ENCODE data around the gene PPDPF.

DNA sequence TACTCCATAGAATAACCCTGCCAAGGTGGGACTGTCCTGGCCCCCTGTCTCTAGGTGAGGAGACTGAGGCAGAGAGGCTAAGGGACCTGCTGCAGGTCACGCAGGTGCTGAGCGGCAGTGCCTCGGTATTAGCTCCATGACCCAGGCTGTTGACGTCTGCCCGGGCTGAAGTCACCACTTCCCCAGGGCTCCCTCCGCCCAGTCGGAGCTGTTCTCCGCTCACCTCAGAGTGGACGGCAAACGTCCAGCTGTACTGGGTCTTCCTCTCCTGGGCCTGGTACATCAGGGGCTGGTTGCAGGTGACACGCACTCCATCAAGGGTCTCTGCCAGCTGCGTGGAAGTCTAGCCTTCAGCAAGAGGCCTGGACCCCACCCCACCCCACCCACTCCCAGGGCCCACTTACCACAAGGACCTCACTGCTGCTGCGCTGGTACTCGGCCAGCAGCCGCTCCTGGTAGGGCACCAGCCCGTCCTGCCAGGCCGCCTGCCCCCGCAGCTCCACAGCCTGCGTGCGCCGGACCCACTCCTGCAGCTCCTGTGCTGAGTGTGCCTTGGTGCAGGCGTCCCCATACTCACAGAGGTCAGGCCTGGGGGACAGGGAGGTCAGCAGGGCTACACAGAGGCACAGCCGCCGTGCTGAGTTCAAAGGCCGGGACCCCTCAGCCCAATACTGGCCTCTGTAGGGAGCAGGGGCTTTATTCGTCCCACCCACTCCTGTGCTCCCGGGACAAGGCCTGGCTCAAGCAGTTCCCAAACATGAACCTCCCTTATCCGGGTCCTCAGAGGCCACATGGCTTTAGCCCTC, 49.9 kb downstream of the PPDPF start:
- TF ChIP-seq, protein P1, sequence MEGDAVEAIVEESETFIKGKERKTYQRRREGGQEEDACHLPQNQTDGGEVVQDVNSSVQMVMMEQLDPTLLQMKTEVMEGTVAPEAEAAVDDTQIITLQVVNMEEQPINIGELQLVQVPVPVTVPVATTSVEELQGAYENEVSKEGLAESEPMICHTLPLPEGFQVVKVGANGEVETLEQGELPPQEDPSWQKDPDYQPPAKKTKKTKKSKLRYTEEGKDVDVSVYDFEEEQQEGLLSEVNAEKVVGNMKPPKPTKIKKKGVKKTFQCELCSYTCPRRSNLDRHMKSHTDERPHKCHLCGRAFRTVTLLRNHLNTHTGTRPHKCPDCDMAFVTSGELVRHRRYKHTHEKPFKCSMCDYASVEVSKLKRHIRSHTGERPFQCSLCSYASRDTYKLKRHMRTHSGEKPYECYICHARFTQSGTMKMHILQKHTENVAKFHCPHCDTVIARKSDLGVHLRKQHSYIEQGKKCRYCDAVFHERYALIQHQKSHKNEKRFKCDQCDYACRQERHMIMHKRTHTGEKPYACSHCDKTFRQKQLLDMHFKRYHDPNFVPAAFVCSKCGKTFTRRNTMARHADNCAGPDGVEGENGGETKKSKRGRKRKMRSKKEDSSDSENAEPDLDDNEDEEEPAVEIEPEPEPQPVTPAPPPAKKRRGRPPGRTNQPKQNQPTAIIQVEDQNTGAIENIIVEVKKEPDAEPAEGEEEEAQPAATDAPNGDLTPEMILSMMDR (IDR thresholded peaks at IDR 0.05) = no peak
- no peak for TF ChIP-seq EZH2 (IDR thresholded peaks at IDR 0.05; ENCODE audit: borderline replicate concordance, insufficient read depth, low read depth, low read length, poor library complexity, severe bottlenecking)

All from B cell (primary cell).